Measurements from ENCODE around the gene PTPRD. TPM values are rescaled to one million over a fixed set of nuclear protein-coding genes. Genes with fewer than 3 reads are reported as not detected.

The PTPRD gene
- total RNA-seq, 4 donors from 2014 or later, result 0.78 to 11.7 (median 1.6) TPM

DNA sequence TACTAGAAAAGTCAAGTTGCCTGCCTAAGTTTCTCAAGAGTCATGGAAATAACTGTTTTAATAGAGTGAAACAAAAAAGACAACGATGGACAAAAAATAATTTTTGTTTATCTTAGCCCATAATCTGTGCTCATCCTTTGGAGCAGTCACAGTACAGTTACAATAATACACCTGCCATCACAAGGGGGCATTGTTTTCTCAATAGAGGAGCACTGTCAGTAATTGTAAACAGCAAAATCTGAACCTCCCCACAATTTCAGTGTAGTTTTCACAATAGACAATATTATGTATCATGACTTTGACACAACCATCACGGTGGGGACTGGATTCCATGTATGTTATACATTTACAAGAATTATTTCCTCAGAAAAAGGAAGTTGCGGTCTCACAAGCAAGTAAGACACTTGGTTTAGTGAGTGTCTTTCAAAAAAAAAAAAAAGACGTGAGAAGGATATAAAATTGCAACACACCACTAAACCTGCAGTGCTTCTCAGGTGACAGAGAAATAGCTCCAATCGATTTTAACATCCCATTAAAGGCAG is 586.3 kb downstream of the PTPRD start:
- ATAC-seq, result no peak
- intact Hi-C loops (cut with DNase I; ENCODE audit: low total_unique reads), result no loop called here

DNA sequence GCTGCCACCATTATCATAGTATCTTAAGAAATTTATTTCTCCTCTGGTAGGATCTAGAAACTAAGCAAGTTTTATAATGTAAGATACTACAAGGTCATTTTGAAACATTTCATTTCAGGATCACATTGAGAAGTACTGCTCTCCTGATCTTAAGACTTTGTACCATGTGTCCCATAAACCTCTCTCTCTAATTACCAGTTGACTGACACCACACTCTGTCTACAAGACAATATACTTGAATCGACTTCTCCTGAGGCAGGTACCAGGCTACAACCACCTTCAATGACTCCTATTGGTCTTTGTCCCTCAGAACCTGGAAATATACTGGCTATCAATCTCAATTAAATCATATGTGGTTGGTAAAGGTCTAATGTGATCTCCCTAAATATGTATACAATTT is 597.0 kb downstream of the PTPRD start:
- Histone ChIP-seq H3K36me3 (no peaks in the 10 kb centered on the region), H3K9me3 (no peaks in the 10 kb centered on the region), H3K4me3 (no peak overlapping the region), H3K27ac (no peak overlapping the region), H3K27me3 (no peaks in the 10 kb centered on the region), H3K4me1 (no peaks in the 10 kb centered on the region)
- intact Hi-C loops (cut with DNase I; ENCODE audit: low total_unique reads) (no loop called here), in situ Hi-C loops (cut with MboI; ENCODE audit: low sequenced_read_pairs in 4 of 4) (no loop called here)
- ATAC-seq, result no peak
- DNase-seq, result no peak
- TF ChIP-seq, protein P1, sequence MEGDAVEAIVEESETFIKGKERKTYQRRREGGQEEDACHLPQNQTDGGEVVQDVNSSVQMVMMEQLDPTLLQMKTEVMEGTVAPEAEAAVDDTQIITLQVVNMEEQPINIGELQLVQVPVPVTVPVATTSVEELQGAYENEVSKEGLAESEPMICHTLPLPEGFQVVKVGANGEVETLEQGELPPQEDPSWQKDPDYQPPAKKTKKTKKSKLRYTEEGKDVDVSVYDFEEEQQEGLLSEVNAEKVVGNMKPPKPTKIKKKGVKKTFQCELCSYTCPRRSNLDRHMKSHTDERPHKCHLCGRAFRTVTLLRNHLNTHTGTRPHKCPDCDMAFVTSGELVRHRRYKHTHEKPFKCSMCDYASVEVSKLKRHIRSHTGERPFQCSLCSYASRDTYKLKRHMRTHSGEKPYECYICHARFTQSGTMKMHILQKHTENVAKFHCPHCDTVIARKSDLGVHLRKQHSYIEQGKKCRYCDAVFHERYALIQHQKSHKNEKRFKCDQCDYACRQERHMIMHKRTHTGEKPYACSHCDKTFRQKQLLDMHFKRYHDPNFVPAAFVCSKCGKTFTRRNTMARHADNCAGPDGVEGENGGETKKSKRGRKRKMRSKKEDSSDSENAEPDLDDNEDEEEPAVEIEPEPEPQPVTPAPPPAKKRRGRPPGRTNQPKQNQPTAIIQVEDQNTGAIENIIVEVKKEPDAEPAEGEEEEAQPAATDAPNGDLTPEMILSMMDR (IDR thresholded peaks at IDR 0.05 in 4 of 5, conservative IDR thresholded peaks at IDR 0.05 in 1 of 5), result no peak
- no peak for TF ChIP-seq POLR2A (IDR thresholded peaks at IDR 0.05)

More for the DNA sequence above, 586.3 kb downstream of the PTPRD start:
- no peaks in the 10 kb centered on the region for H3K4me1 ChIP-seq
- H3K27ac ChIP-seq, result no peak overlapping the region
- DNase-seq, result no peak
- H3K36me3 ChIP-seq, result no peaks in the 10 kb centered on the region
- H3K9me3 ChIP-seq, result no peaks in the 10 kb centered on the region
- no peaks in the 10 kb centered on the region for H3K27me3 ChIP-seq
- TF ChIP-seq, protein P1 (IDR thresholded peaks at IDR 0.05 in 4 of 5, conservative IDR thresholded peaks at IDR 0.05 in 1 of 5), result no peak
- no peak for TF ChIP-seq POLR2A (IDR thresholded peaks at IDR 0.05)
- no peak overlapping the region for H3K4me3 ChIP-seq
- in situ Hi-C loops (cut with MboI; ENCODE audit: low sequenced_read_pairs in 4 of 4), result no loop called here

DNA sequence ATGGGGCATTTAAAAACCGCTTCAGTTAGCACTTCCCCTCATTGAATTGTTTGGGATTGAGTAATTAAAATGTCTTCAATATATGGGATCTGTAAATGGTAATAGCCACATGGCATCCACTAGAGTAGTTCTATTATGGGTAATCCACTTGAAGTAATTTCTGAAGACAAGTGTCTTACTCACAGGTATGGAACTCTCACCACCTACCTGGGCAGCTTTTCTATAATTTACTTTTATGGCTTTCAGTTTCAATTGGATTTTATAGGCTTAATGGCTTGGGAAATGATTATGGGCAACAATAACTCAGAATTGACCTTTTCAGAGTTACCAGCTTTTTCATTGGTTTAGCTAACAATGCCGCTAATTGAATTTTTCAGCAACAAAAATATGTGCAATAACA is 597.9 kb downstream of the PTPRD start:
- H3K9me3 ChIP-seq, result no peaks in the 10 kb centered on the region
- H3K27ac ChIP-seq, result no peak overlapping the region
- no peaks in the 10 kb centered on the region for H3K27me3 ChIP-seq
- no peaks in the 10 kb centered on the region for H3K36me3 ChIP-seq
- TF ChIP-seq, protein P1 (IDR thresholded peaks at IDR 0.05 in 4 of 5, conservative IDR thresholded peaks at IDR 0.05 in 1 of 5), result no peak
- TF ChIP-seq POLR2A (IDR thresholded peaks at IDR 0.05), result no peak
- DNase-seq (no peak), ATAC-seq (no peak)
- H3K4me3 ChIP-seq, result no peak overlapping the region
- no peaks in the 10 kb centered on the region for H3K4me1 ChIP-seq
- intact Hi-C loops (cut with DNase I; ENCODE audit: low total_unique reads) (no loop called here), in situ Hi-C loops (cut with MboI; ENCODE audit: low sequenced_read_pairs in 4 of 4) (no loop called here)

DNA sequence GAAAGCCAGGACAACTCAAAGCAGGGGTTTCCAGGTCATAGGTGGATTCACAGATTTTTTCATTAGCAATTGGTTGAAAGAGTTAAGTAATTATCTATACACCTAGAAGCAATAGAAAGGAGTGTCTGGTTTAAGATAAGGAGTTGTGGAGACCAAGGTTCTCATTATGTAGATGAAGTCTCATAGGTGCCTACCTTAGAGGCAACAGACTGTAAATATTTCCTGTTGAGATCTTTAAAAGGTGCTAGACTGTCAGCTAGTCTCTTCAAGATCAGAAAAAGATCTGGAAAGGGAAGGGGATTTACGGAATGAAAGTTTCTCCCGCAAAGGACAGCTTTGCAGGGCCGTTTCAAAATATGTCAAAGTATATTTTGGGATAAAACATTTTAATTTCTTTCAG is 603.4 kb downstream of the PTPRD start:
- H3K27me3 ChIP-seq, result no peaks in the 10 kb centered on the region
- no peak overlapping the region for H3K4me3 ChIP-seq
- no peaks in the 10 kb centered on the region for H3K9me3 ChIP-seq
- H3K27ac ChIP-seq, result no peak overlapping the region
- no peak for DNase-seq
- no peaks in the 10 kb centered on the region for H3K36me3 ChIP-seq
- in situ Hi-C loops (cut with MboI; ENCODE audit: low sequenced_read_pairs in 4 of 4), result no loop called here
- ATAC-seq, result no peak
- intact Hi-C loops (cut with DNase I; ENCODE audit: low total_unique reads), result loop anchor here (5.0 kb wide), 1 partner anchor 37 kb away; no protein-coding TSS in a partner anchor
- TF ChIP-seq POLR2A (IDR thresholded peaks at IDR 0.05), result no peak
- TF ChIP-seq, protein P1 (IDR thresholded peaks at IDR 0.05 in 4 of 5, conservative IDR thresholded peaks at IDR 0.05 in 1 of 5), result no peak
- no peaks in the 10 kb centered on the region for H3K4me1 ChIP-seq
